Measurements from ENCODE around the gene CTSD.

- TF ChIP-seq CTCF (IDR thresholded peaks at IDR 0.05): no peak
- no peak for TF ChIP-seq POLR2A (IDR thresholded peaks at IDR 0.05)
- no peak for TF ChIP-seq EP300 (IDR thresholded peaks at IDR 0.05)
Measured at GRCh38 chr11:1771700-1772099, 8.0 kb upstream of the CTSD start.
